ENCODE measurements around the gene SLC22A7.

GRCh38 chr6:43347021-43347420, 49.0 kb downstream of the SLC22A7 start:
- no peak for TF ChIP-seq GATA1 (IDR thresholded peaks at IDR 0.05; ENCODE audit: low read depth, low read length)
- no peak for TF ChIP-seq POLR2A (IDR thresholded peaks at IDR 0.05; ENCODE audit: low read length)
